Ishikawa (cell line): ENCODE measurements around the gene VMAC.

ENCODE experiments used
- CEBPB ChIP-seq: IDR thresholded peaks from 2 replicates; pipeline ENCODE4 v1.6.1; 2012
- CREB1 ChIP-seq: IDR thresholded peaks from 2 replicates; pipeline ENCODE4 v1.6.1; 2012; ENCODE audit warnings: low read depth
- EGR1 ChIP-seq: IDR thresholded peaks from 2 replicates; pipeline ENCODE4 v1.6.1; 2012
- EP300 ChIP-seq: IDR thresholded peaks from 2 replicates; pipeline ENCODE4 v1.6.1; 2012; ENCODE audit warnings: borderline replicate concordance
- FOXM1 ChIP-seq: IDR thresholded peaks from 2 replicates; pipeline ENCODE4 v1.6.1; 2012; ENCODE audit warnings: low read depth, borderline replicate concordance
- MAX ChIP-seq: IDR thresholded peaks from 2 replicates; pipeline ENCODE4 v1.6.1; 2012
- NFIC ChIP-seq: IDR thresholded peaks from 2 replicates; pipeline ENCODE4 v1.6.1; 2012
- RAD21 ChIP-seq: IDR thresholded peaks from 2 replicates; pipeline ENCODE4 v1.6.1; 2012; ENCODE audit warnings: low read depth
- REST ChIP-seq: IDR thresholded peaks from 2 replicates; pipeline ENCODE4 v1.6.1; 2012; ENCODE audit warnings: low read depth, mild to moderate bottlenecking
- TAF1 ChIP-seq: IDR thresholded peaks from 2 replicates; pipeline ENCODE4 v1.6.1; 2012; ENCODE audit warnings: low read depth, mild to moderate bottlenecking
- TCF12 ChIP-seq: IDR thresholded peaks from 2 replicates; pipeline ENCODE4 v1.6.1; 2012; ENCODE audit warnings: low read depth
- TEAD4 ChIP-seq: IDR thresholded peaks from 2 replicates; pipeline ENCODE4 v1.6.1; 2012
- USF1 ChIP-seq: IDR thresholded peaks from 2 replicates; pipeline ENCODE4 v1.6.1; 2012
- YY1 ChIP-seq: IDR thresholded peaks from 2 replicates; pipeline ENCODE4 v1.6.1; 2012; ENCODE audit warnings: low read depth

GRCh38 chr19:5907241-5907640 lies 2.6 kb downstream of the VMAC start:
- no peak for TF ChIP-seq CREB1
- no peak for TF ChIP-seq USF1
- TF ChIP-seq TAF1 = no peak
- no peak for TF ChIP-seq REST
- TF ChIP-seq EP300 = no peak
- no peak for TF ChIP-seq YY1
- TF ChIP-seq RAD21 = no peak
- no peak for TF ChIP-seq MAX
- no peak for TF ChIP-seq FOXM1
- TF ChIP-seq TEAD4 = no peak
- TF ChIP-seq TCF12 = no peak
- no peak for TF ChIP-seq EGR1
- no peak for TF ChIP-seq CEBPB
- TF ChIP-seq NFIC = no peak
